ENCODE measurements around the gene PARP6. TPM values are rescaled to one million over a fixed set of nuclear protein-coding genes. Genes with fewer than 3 reads are reported as not detected.

PARP6 gene
- 93.9 and 97.8 TPM in 2 replicates for total RNA-seq
- long read RNA-seq, partial matches to known transcripts: 16 of 35 reads
- long read RNA-seq, other reads (novel, unspliced or antisense): 18 of 35 reads

- Mint-ChIP-seq H3K27ac (ENCODE audit: unreplicated experiment) (peak within 1 kb of the TSS; percentile 84), H3K27me3 (ENCODE audit: unreplicated experiment) (peaks cover 9% of the 10 kb centered on the region), H3K4me1 (ENCODE audit: unreplicated experiment) (peaks cover 28% of the 10 kb centered on the region), H3K9me3 (ENCODE audit: unreplicated experiment) (no peaks in the 10 kb centered on the region), H3K36me3 (ENCODE audit: unreplicated experiment) (peaks cover 3% of the 10 kb centered on the region), H3K4me3 (ENCODE audit: unreplicated experiment) (peak within 1 kb of the TSS; percentile 88)
- TF ChIP-seq, protein P1, sequence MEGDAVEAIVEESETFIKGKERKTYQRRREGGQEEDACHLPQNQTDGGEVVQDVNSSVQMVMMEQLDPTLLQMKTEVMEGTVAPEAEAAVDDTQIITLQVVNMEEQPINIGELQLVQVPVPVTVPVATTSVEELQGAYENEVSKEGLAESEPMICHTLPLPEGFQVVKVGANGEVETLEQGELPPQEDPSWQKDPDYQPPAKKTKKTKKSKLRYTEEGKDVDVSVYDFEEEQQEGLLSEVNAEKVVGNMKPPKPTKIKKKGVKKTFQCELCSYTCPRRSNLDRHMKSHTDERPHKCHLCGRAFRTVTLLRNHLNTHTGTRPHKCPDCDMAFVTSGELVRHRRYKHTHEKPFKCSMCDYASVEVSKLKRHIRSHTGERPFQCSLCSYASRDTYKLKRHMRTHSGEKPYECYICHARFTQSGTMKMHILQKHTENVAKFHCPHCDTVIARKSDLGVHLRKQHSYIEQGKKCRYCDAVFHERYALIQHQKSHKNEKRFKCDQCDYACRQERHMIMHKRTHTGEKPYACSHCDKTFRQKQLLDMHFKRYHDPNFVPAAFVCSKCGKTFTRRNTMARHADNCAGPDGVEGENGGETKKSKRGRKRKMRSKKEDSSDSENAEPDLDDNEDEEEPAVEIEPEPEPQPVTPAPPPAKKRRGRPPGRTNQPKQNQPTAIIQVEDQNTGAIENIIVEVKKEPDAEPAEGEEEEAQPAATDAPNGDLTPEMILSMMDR (IDR thresholded peaks at IDR 0.05): peak; percentile 76
- peak; percentile 100 for DNase-seq (ENCODE audit: extremely low spot score, unreplicated experiment)
Observed at GRCh38 chr15:72272213-72272996, at the start of gene PARP6. TSS of gene PARP6 (minus strand) at chr15:72272554. CDS start at chr15:72267477, 5,077 bp downstream.

DNA sequence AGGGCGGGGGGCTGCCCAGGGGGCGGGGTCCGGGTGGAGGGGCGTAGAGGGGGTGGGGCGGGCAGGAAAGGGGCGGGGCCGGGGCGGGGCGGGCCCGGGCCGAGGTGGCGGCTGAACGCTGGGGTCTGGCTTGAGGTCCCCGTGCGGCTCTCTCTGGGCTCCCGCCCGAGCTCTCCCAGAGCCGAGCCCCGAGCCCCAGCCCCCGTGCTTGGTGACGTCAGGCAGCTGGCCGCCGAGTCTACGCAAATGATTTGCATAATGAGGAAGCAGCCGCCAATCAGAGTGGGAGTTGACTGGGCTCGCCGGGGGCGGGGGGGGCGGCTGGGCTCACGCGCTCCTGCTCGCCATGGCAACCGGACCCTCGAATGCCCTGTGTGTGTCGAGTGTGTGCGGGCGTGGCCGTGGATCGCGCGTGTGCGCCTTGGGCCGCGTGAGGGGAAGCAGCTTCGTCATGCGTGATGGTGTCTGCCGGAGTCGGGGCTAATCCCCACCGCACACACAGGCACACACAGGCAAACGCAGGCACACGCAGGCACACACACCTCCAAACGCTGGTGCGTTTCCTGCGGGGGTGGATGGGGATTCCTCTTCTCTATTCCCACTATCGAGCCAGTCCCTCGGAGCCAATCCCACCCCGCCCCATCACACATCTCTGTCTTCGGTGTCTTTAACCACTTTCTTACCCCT is 47.8 kb upstream of the PARP6 start, which contains the start of gene CELF6:
Gene CELF6 (minus strand): TSS at position 173 of the 687 bp plus-strand sequence. CDS start 283 bp downstream, outside the sequence.
- Mint-ChIP-seq H3K27me3 (ENCODE audit: unreplicated experiment) (peaks cover 22% of the 10 kb centered on the region), H3K4me1 (ENCODE audit: unreplicated experiment) (peaks cover 12% of the 10 kb centered on the region), H3K9me3 (ENCODE audit: unreplicated experiment) (peaks cover 18% of the 10 kb centered on the region), H3K27ac (ENCODE audit: unreplicated experiment) (no peak within 1 kb of the TSS), H3K36me3 (ENCODE audit: unreplicated experiment) (peaks cover 15% of the 10 kb centered on the region), H3K4me3 (ENCODE audit: unreplicated experiment) (peak within 1 kb of the TSS; percentile 75)
- TF ChIP-seq, protein P1 (IDR thresholded peaks at IDR 0.05): no peak
- peak; percentile 88 for DNase-seq (ENCODE audit: extremely low spot score, unreplicated experiment)

GRCh38 chr15:72319360-72319984 is 47.1 kb upstream of the PARP6 start:
- H3K9me3 Mint-ChIP-seq (ENCODE audit: unreplicated experiment): peaks cover 11% of the 10 kb centered on the region
- H3K27me3 Mint-ChIP-seq (ENCODE audit: unreplicated experiment): peaks cover 22% of the 10 kb centered on the region
- TF ChIP-seq, protein P1 (IDR thresholded peaks at IDR 0.05): no peak
- no peak overlapping the region for H3K27ac Mint-ChIP-seq (ENCODE audit: unreplicated experiment)
- H3K4me1 Mint-ChIP-seq (ENCODE audit: unreplicated experiment): peaks cover 12% of the 10 kb centered on the region
- H3K36me3 Mint-ChIP-seq (ENCODE audit: unreplicated experiment): peaks cover 9% of the 10 kb centered on the region
- H3K4me3 Mint-ChIP-seq (ENCODE audit: unreplicated experiment): peak overlapping the region; percentile 65
- DNase-seq (ENCODE audit: extremely low spot score, unreplicated experiment): peak; percentile 91

DNA sequence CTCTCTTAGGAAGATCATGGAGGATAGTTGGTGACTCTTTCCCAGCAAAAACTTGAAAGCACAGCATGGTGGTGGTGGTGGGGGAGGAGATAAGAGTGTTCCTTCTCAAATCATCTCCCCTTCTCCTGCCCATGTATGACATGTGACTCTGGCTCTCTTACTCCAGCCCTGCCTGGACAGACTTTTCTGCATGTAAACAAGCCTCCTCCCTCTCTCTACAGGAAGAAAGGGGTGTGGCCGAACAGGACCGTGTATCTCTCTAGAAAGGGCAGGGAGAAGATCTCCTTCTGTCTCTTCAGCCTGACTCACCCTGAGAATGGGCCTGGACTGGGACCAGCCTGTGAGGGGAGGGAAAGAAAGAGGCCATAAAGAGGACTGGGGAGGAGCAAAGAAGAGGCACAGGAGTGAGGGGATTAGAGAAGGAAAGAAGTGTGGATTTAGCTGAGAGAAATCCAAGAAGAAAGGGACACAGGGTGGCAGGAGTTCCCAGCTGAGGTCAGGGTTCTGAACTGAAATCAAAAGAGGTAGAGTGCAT is 46.1 kb upstream of the PARP6 start:
- H3K9me3 Mint-ChIP-seq (ENCODE audit: unreplicated experiment): peaks cover 1% of the 10 kb centered on the region
- peak overlapping the region; percentile 65 for H3K4me3 Mint-ChIP-seq (ENCODE audit: unreplicated experiment)
- peaks cover 2% of the 10 kb centered on the region for H3K36me3 Mint-ChIP-seq (ENCODE audit: unreplicated experiment)
- TF ChIP-seq, protein P1 (IDR thresholded peaks at IDR 0.05): no peak
- H3K4me1 Mint-ChIP-seq (ENCODE audit: unreplicated experiment): peaks cover 12% of the 10 kb centered on the region
- peaks cover 22% of the 10 kb centered on the region for H3K27me3 Mint-ChIP-seq (ENCODE audit: unreplicated experiment)
- DNase-seq (ENCODE audit: extremely low spot score, unreplicated experiment): peak; percentile 30
- no peak overlapping the region for H3K27ac Mint-ChIP-seq (ENCODE audit: unreplicated experiment)

Data from osteocyte (in vitro differentiated cells).